ENCODE measurements around the gene SMAD4. TPM values are rescaled to one million over a fixed set of nuclear protein-coding genes. Genes with fewer than 3 reads are reported as not detected.

SMAD4 gene
- total and polyA plus RNA-seq, 2 of the 13 experiments (the other 11 are each of a cell fraction or from before 2014, with no cell fraction given): 70.2 to 72.0 TPM

GRCh38 chr18:50981381-50981780, 48.6 kb upstream of the SMAD4 start:
- ChIA-PET POLR2A (no interaction called here), CTCF (ENCODE audit: low intra/inter-chr PET ratio, low total read pairs) (no interaction called here)
- intact Hi-C loops (cut with micrococcal nuclease; ENCODE audit: unreplicated experiment): no loop called here
- Histone ChIP-seq H3K4me2 (ENCODE audit: low read depth, low read length) (no peak overlapping the region), H3K27me3 (ENCODE audit: control insufficient read depth in 1 of 2, insufficient read depth in 2 of 2, low read length in 2 of 2) (no peaks in the 10 kb centered on the region), H3K79me2 (ENCODE audit: insufficient read depth, low read length) (no peaks in the 10 kb centered on the region), H4K20me1 (ENCODE audit: insufficient read depth, low read length) (no peaks in the 10 kb centered on the region), H3K4me3 (replicated peaks in 1 of 3; ENCODE audit: insufficient read depth in 1 of 3, low read depth in 2 of 3, low read length in 3 of 3) (no peak overlapping the region), H3K36me3 (replicated peaks in 1 of 2; ENCODE audit: control insufficient read depth in 1 of 2, insufficient read depth in 2 of 2, low read length in 2 of 2) (peaks cover 0 to 1% of the 10 kb centered on the region in 2 experiments; a peak in 1 of 5 replicates), H3K4me1 (ENCODE audit: insufficient read depth, low read length) (no peaks in the 10 kb centered on the region), H3K27ac (ENCODE audit: extremely low read length, insufficient read depth, low read length) (no peak overlapping the region), H2AFZ (ENCODE audit: low read length) (no peak overlapping the region), H3K9me3 (ENCODE audit: low read length) (peaks cover 12% of the 10 kb centered on the region), H3K9ac (ENCODE audit: insufficient read depth, low read depth, low read length) (no peak overlapping the region)
- DNase-seq (ENCODE audit: low spot score): no peak
- TF ChIP-seq SETDB1 (CRISPR knock-in tag; IDR thresholded peaks at IDR 0.05; ENCODE audit: borderline replicate concordance): no peak
- WGBS (ENCODE audit: low lambda C conversion rate): 85% methylated on average over 1 of the region's 1 CpG
- no TSS peak for BruUV-seq (replicated peaks)
- in situ Hi-C loops (cut with HindIII; ENCODE audit: extremely low pct_ligation_motif_present, low pct_unique_long_range_greater_than_20kb): no loop called here
- no peak for FAIRE-seq
- no peak for ATAC-seq

DNA sequence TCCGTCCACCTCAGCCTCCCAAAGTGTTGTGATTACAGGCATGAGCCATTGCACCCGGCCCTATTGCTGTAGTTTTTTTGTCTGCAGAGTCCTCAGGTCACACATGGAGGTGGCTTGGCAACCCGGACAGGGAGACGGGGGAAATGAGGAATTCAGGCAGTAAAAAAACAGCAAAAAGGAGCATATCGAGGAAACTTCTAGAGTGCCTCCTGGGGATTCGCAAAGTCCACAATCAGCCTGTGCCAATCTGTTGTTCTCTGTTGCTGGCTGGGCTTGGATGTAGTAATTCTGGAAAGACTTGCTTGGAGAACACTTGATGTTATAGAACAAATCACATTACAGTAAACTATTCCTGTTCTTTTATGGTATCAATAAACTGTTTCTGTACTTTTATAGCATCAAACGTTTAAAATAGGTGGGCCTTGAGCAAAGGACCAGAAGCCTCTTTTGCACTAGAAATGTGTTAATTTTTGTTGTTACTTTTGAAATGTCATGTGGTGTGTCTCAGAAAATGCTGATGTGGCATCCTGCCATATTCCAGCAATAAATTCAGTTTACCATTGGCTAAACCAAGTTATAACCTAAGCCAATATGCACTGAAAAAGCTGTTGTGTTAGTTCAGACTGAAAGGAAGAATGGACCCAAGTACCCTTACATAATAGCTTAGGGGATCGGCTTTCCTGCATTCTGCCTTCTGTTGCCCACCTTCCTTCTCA, 47.8 kb upstream of the SMAD4 start:
- no peak for ATAC-seq
- H3K4me1 ChIP-seq (ENCODE audit: insufficient read depth, low read length): no peaks in the 10 kb centered on the region
- TF ChIP-seq ARNTL (CRISPR knock-in tag; IDR thresholded peaks at IDR 0.05) (no peak), MAFK (conservative IDR thresholded peaks at IDR 0.05 in 1 of 2, IDR thresholded peaks at IDR 0.05 in 1 of 2; ENCODE audit: low read length in 2 of 2) (peak; percentile 88 to 90), MAFF (IDR thresholded peaks at IDR 0.05; ENCODE audit: low read depth, low read length) (peak; percentile 82), ZNF17 (CRISPR knock-in tag; IDR thresholded peaks at IDR 0.05) (no peak), YEATS2 (CRISPR knock-in tag; IDR thresholded peaks at IDR 0.05; ENCODE audit: borderline replicate concordance) (no peak)
- TF ChIP-seq, protein P1, sequence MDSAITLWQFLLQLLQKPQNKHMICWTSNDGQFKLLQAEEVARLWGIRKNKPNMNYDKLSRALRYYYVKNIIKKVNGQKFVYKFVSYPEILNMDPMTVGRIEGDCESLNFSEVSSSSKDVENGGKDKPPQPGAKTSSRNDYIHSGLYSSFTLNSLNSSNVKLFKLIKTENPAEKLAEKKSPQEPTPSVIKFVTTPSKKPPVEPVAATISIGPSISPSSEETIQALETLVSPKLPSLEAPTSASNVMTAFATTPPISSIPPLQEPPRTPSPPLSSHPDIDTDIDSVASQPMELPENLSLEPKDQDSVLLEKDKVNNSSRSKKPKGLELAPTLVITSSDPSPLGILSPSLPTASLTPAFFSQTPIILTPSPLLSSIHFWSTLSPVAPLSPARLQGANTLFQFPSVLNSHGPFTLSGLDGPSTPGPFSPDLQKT (CRISPR knock-in tag; IDR thresholded peaks at IDR 0.05; ENCODE audit: borderline replicate concordance): no peak
- no TSS peak for BruUV-seq (replicated peaks)
- in situ Hi-C loops (cut with HindIII; ENCODE audit: extremely low pct_ligation_motif_present, low pct_unique_long_range_greater_than_20kb): no loop called here
- H3K4me2 ChIP-seq (ENCODE audit: low read depth, low read length): no peak overlapping the region
- H3K27me3 ChIP-seq (ENCODE audit: control insufficient read depth in 1 of 2, insufficient read depth in 2 of 2, low read length in 2 of 2): no peaks in the 10 kb centered on the region
- H3K9me3 ChIP-seq (ENCODE audit: low read length): peaks cover 3% of the 10 kb centered on the region
- no peak for DNase-seq (ENCODE audit: low spot score)
- POLR2A ChIA-PET: no interaction called here
- H4K20me1 ChIP-seq (ENCODE audit: insufficient read depth, low read length): no peaks in the 10 kb centered on the region
- peaks cover 0 to 1% of the 10 kb centered on the region in 2 experiments; a peak in 1 of 5 replicates for H3K36me3 ChIP-seq (replicated peaks in 1 of 2; ENCODE audit: control insufficient read depth in 1 of 2, insufficient read depth in 2 of 2, low read length in 2 of 2)
- no peak for FAIRE-seq
- CTCF ChIA-PET (ENCODE audit: low intra/inter-chr PET ratio, low total read pairs): no interaction called here
- 97% methylated on average over 8 of the region's 8 CpGs for WGBS (ENCODE audit: low lambda C conversion rate)
- no peak overlapping the region for H3K4me3 ChIP-seq (replicated peaks in 1 of 3; ENCODE audit: insufficient read depth in 1 of 3, low read depth in 2 of 3, low read length in 3 of 3)
- no peak overlapping the region for H3K27ac ChIP-seq (ENCODE audit: extremely low read length, insufficient read depth, low read length)
- no peak overlapping the region for H2AFZ ChIP-seq (ENCODE audit: low read length)
- no peaks in the 10 kb centered on the region for H3K79me2 ChIP-seq (ENCODE audit: insufficient read depth, low read length)
- intact Hi-C loops (cut with micrococcal nuclease; ENCODE audit: unreplicated experiment): no loop called here
- no peak overlapping the region for H3K9ac ChIP-seq (ENCODE audit: insufficient read depth, low read depth, low read length)
